ENCODE data around the gene DSPP. TPM values are rescaled to one million over a fixed set of nuclear protein-coding genes. Genes with fewer than 3 reads are reported as not detected.
A peak's percentile ranks its signal among the peaks of the same experiment; 100 is the strongest.

DSPP gene
- total RNA-seq, 1 donor: not detected

GRCh38 chr4:87574996-87575395 lies 33.3 kb upstream of the DSPP start:
- DNase-seq (ENCODE audit: insufficient read length, low spot score, missing footprints): no peak
- TF ChIP-seq, protein P1, sequence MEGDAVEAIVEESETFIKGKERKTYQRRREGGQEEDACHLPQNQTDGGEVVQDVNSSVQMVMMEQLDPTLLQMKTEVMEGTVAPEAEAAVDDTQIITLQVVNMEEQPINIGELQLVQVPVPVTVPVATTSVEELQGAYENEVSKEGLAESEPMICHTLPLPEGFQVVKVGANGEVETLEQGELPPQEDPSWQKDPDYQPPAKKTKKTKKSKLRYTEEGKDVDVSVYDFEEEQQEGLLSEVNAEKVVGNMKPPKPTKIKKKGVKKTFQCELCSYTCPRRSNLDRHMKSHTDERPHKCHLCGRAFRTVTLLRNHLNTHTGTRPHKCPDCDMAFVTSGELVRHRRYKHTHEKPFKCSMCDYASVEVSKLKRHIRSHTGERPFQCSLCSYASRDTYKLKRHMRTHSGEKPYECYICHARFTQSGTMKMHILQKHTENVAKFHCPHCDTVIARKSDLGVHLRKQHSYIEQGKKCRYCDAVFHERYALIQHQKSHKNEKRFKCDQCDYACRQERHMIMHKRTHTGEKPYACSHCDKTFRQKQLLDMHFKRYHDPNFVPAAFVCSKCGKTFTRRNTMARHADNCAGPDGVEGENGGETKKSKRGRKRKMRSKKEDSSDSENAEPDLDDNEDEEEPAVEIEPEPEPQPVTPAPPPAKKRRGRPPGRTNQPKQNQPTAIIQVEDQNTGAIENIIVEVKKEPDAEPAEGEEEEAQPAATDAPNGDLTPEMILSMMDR (IDR thresholded peaks at IDR 0.05; ENCODE audit: extremely low read depth, low read depth, low read length): no peak
- H3K36me3 ChIP-seq (ENCODE audit: insufficient read depth, low read length): no peaks in the 10 kb centered on the region

DNA sequence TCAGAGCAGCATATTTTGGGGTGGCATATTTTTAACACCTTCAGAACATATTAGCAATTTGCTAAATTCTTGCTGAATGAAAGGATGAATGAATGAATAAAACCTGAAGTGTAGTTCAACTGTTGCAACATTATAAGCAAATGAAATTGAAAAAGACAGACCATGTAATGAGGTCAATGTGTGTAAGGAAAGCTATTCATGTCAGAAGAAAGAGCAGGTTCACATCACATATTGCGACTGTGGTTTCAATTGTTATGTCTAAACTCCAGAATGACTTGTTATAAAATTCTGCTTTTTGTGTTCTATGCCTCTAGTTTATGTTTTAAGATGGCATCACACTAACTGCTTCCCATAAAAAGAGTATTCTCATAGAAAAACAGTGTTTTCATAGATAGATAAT lies 32.9 kb upstream of the DSPP start:
- no peaks in the 10 kb centered on the region for H3K27me3 ChIP-seq (ENCODE audit: insufficient read depth, low read length)
- H3K4me2 ChIP-seq (ENCODE audit: insufficient read depth, low read length): no peak overlapping the region
- no peak overlapping the region for H3K4me3 ChIP-seq (ENCODE audit: insufficient read depth, low read length)
- TF ChIP-seq, protein P1 (IDR thresholded peaks at IDR 0.05; ENCODE audit: extremely low read depth, low read depth, low read length): no peak
- no peak overlapping the region for H2AFZ ChIP-seq (ENCODE audit: low read length)
- H3K4me1 ChIP-seq (ENCODE audit: insufficient read depth, low read length): peaks cover 4% of the 10 kb centered on the region
- DNase-seq (ENCODE audit: insufficient read length, low spot score, missing footprints): no peak
- no peaks in the 10 kb centered on the region for H3K9me3 ChIP-seq (ENCODE audit: low read depth, low read length)
- H3K36me3 ChIP-seq (ENCODE audit: insufficient read depth, low read length): no peaks in the 10 kb centered on the region
- H4K20me1 ChIP-seq (ENCODE audit: insufficient read depth, low read length): no peaks in the 10 kb centered on the region
- no peak overlapping the region for H3K27ac ChIP-seq (ENCODE audit: low read depth, low read length)
- no peaks in the 10 kb centered on the region for H3K79me2 ChIP-seq (ENCODE audit: insufficient read depth, low read length)

More at GRCh38 chr4:87574996-87575395, 33.3 kb upstream of the DSPP start:
- Histone ChIP-seq H3K4me2 (ENCODE audit: insufficient read depth, low read length) (no peak overlapping the region), H3K9me3 (ENCODE audit: low read depth, low read length) (no peaks in the 10 kb centered on the region), H2AFZ (ENCODE audit: low read length) (no peak overlapping the region), H3K4me1 (ENCODE audit: insufficient read depth, low read length) (no peaks in the 10 kb centered on the region), H3K27ac (ENCODE audit: low read depth, low read length) (no peak overlapping the region), H3K4me3 (ENCODE audit: insufficient read depth, low read length) (no peak overlapping the region), H4K20me1 (ENCODE audit: insufficient read depth, low read length) (no peaks in the 10 kb centered on the region), H3K27me3 (ENCODE audit: insufficient read depth, low read length) (no peaks in the 10 kb centered on the region), H3K79me2 (ENCODE audit: insufficient read depth, low read length) (no peaks in the 10 kb centered on the region)

DNA sequence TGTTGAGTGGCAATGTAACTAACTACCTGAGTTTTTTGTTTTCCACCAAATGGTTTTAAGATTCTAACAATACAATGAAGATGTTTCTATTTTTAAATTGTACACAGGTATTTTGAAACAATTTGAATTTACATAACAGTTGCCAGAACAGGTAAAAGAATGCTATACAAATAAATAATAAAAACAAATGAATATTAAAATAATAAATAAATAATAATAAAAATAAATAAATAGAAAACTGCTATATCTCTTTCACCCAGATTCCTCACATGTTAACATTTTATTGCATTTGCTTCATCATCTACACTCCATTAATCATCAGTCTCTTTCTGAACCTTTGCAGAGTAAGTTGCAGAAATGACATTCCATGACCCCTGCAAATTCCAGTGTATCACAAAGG lies 32.3 kb upstream of the DSPP start:
- H3K27me3 ChIP-seq (ENCODE audit: insufficient read depth, low read length): no peaks in the 10 kb centered on the region
- TF ChIP-seq, protein P1 (IDR thresholded peaks at IDR 0.05; ENCODE audit: extremely low read depth, low read depth, low read length): no peak
- peaks cover 4% of the 10 kb centered on the region for H3K4me1 ChIP-seq (ENCODE audit: insufficient read depth, low read length)

DNA sequence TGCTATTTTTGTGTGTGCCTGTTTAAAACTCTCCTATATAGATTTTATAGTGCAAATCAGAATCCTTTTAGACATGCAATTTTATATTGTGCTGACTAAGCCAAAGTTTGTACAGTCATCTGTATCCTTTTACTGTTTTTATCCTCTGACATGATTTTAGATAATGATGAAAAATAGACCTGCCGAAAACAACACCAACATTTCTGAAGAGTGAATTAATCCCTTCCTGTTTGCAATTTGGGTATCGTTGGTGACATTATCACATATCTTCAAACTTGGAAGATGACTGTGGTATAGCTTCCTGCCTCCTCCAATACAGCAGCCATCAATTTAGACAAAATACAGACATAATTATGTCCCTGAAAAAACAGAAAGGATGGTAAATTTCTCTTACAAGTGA lies 28.9 kb upstream of the DSPP start:
- Histone ChIP-seq H3K9me3 (ENCODE audit: low read depth, low read length) (no peaks in the 10 kb centered on the region), H2AFZ (ENCODE audit: low read length) (no peak overlapping the region), H3K4me3 (ENCODE audit: insufficient read depth, low read length) (no peak overlapping the region), H3K27ac (ENCODE audit: low read depth, low read length) (no peak overlapping the region), H3K79me2 (ENCODE audit: insufficient read depth, low read length) (no peaks in the 10 kb centered on the region), H3K4me1 (ENCODE audit: insufficient read depth, low read length) (peaks cover 4% of the 10 kb centered on the region), H4K20me1 (ENCODE audit: insufficient read depth, low read length) (no peaks in the 10 kb centered on the region), H3K36me3 (ENCODE audit: insufficient read depth, low read length) (no peaks in the 10 kb centered on the region), H3K4me2 (ENCODE audit: insufficient read depth, low read length) (no peak overlapping the region), H3K27me3 (ENCODE audit: insufficient read depth, low read length) (no peaks in the 10 kb centered on the region)
- TF ChIP-seq, protein P1 (IDR thresholded peaks at IDR 0.05; ENCODE audit: extremely low read depth, low read depth, low read length): no peak
- DNase-seq (ENCODE audit: insufficient read length, low spot score, missing footprints): peak; percentile 26

More for the DNA sequence above, 32.3 kb upstream of the DSPP start:
- Histone ChIP-seq H4K20me1 (ENCODE audit: insufficient read depth, low read length) (no peaks in the 10 kb centered on the region), H3K4me2 (ENCODE audit: insufficient read depth, low read length) (no peak overlapping the region), H3K36me3 (ENCODE audit: insufficient read depth, low read length) (no peaks in the 10 kb centered on the region), H3K27ac (ENCODE audit: low read depth, low read length) (no peak overlapping the region), H2AFZ (ENCODE audit: low read length) (no peak overlapping the region), H3K4me3 (ENCODE audit: insufficient read depth, low read length) (no peak overlapping the region), H3K9me3 (ENCODE audit: low read depth, low read length) (no peaks in the 10 kb centered on the region), H3K79me2 (ENCODE audit: insufficient read depth, low read length) (no peaks in the 10 kb centered on the region)
- DNase-seq (ENCODE audit: insufficient read length, low spot score, missing footprints): no peak
